ENCODE results near the gene LRRC72. TPM values are rescaled to one million over a fixed set of nuclear protein-coding genes. Genes with fewer than 3 reads are reported as not detected.

LRRC72 gene
- total RNA-seq, 4 donors from 2014 or later = not detected

- Histone ChIP-seq H3K27me3 (no peaks in the 10 kb centered on the region), H3K9me3 (no peaks in the 10 kb centered on the region), H3K36me3 (no peaks in the 10 kb centered on the region), H3K4me1 (no peaks in the 10 kb centered on the region), H3K27ac (no peak overlapping the region), H3K4me3 (no peak overlapping the region)
- TF ChIP-seq POLR2A (IDR thresholded peaks at IDR 0.05) (no peak), EP300 (IDR thresholded peaks at IDR 0.05) (no peak), CTCF (IDR thresholded peaks at IDR 0.05) (no peak), POLR2AphosphoS5 (IDR thresholded peaks at IDR 0.05) (no peak)
- no peak for DNase-seq (ENCODE audit: low spot score in 2 of 2)
- 63% methylated on average over 1 of the region's 1 CpG for WGBS
These were observed 54.7 kb downstream of the LRRC72 start for GRCh38 chr7:16581286-16581685.

GRCh38 chr7:16583834-16584233, 57.2 kb downstream of the LRRC72 start:
- TF ChIP-seq POLR2A (IDR thresholded peaks at IDR 0.05) (no peak), EP300 (IDR thresholded peaks at IDR 0.05) (no peak), CTCF (IDR thresholded peaks at IDR 0.05) (no peak), POLR2AphosphoS5 (IDR thresholded peaks at IDR 0.05) (no peak)
- no peak overlapping the region for H3K27ac ChIP-seq
- 80% methylated on average over 2 of the region's 7 CpGs for WGBS
- no peaks in the 10 kb centered on the region for H3K27me3 ChIP-seq
- H3K36me3 ChIP-seq = no peaks in the 10 kb centered on the region
- no peak for DNase-seq (ENCODE audit: low spot score in 2 of 2)
- H3K4me1 ChIP-seq = no peaks in the 10 kb centered on the region
- no peaks in the 10 kb centered on the region for H3K9me3 ChIP-seq
- no peak overlapping the region for H3K4me3 ChIP-seq

- Histone ChIP-seq H3K4me1 (no peaks in the 10 kb centered on the region), H3K9me3 (no peaks in the 10 kb centered on the region), H3K36me3 (no peaks in the 10 kb centered on the region), H3K27ac (no peak overlapping the region), H3K4me3 (no peak overlapping the region), H3K27me3 (no peaks in the 10 kb centered on the region)
- DNase-seq (ENCODE audit: low spot score in 2 of 2) = no peak
- 90% methylated on average over 15 of the region's 17 CpGs for WGBS
- TF ChIP-seq CTCF (IDR thresholded peaks at IDR 0.05) (no peak), POLR2A (IDR thresholded peaks at IDR 0.05) (no peak), EP300 (IDR thresholded peaks at IDR 0.05) (no peak), POLR2AphosphoS5 (IDR thresholded peaks at IDR 0.05) (no peak)
These were observed 58.9 kb downstream of the LRRC72 start for GRCh38 chr7:16585540-16585939.

- no peaks in the 10 kb centered on the region for H3K27me3 ChIP-seq
- WGBS = 77% methylated on average over 42 of the region's 42 CpGs
- no peak overlapping the region for H3K4me3 ChIP-seq
- no peak overlapping the region for H3K27ac ChIP-seq
- DNase-seq (ENCODE audit: low spot score in 2 of 2) = no peak
- no peaks in the 10 kb centered on the region for H3K9me3 ChIP-seq
- TF ChIP-seq POLR2A (IDR thresholded peaks at IDR 0.05) (no peak), CTCF (IDR thresholded peaks at IDR 0.05) (no peak), POLR2AphosphoS5 (IDR thresholded peaks at IDR 0.05) (no peak), EP300 (IDR thresholded peaks at IDR 0.05) (no peak)
- H3K36me3 ChIP-seq = no peaks in the 10 kb centered on the region
- H3K4me1 ChIP-seq = no peaks in the 10 kb centered on the region
These were observed 59.7 kb downstream of the LRRC72 start for GRCh38 chr7:16586081-16586874.

- DNase-seq (ENCODE audit: low spot score in 2 of 2) = no peak
- no peaks in the 10 kb centered on the region for H3K27me3 ChIP-seq
- no peak for TF ChIP-seq POLR2A (IDR thresholded peaks at IDR 0.05)
- no peak for TF ChIP-seq CTCF (IDR thresholded peaks at IDR 0.05)
- no peak for TF ChIP-seq POLR2AphosphoS5 (IDR thresholded peaks at IDR 0.05)
- no peak for TF ChIP-seq EP300 (IDR thresholded peaks at IDR 0.05)
- no peaks in the 10 kb centered on the region for H3K4me1 ChIP-seq
- H3K4me3 ChIP-seq = no peak overlapping the region
- H3K36me3 ChIP-seq = no peaks in the 10 kb centered on the region
- no peaks in the 10 kb centered on the region for H3K9me3 ChIP-seq
- WGBS = 95% methylated on average over 3 of the region's 3 CpGs
- no peak overlapping the region for H3K27ac ChIP-seq
These were observed 60.5 kb downstream of the LRRC72 start for GRCh38 chr7:16587129-16587528.

Measured in suprapubic skin (tissue), 4 donors.